AG04449 (cell line): ENCODE measurements around the gene SH2D4B.

Experiments
- CTCF ChIA-PET: fragments of 350-600 bp; formaldehyde crosslinking; extraction: SDS; loops from one replicate; lab custom pipeline; 2021; ENCODE audit warnings: antibody characterized with exemption; lab: Yijun Ruan, JAX
- POLR2A ChIA-PET: fragments of 400-600, 350-600 bp; formaldehyde crosslinking; extraction: SDS; loops from one replicate; lab custom pipeline; 2020; ENCODE audit warnings: antibody characterized with exemption, inconsistent platforms; lab: Yijun Ruan, JAX
- DNase-seq: peaks from one replicate; pipeline ENCODE4 v3.0.0-alpha.2; 2010; ENCODE audit warnings: low read depth, low spot score
- H3K4me3 ChIP-seq: 2 replicates; pipeline ENCODE4 v1.5.1; 2011; ENCODE audit warnings: low read depth, mild to moderate bottlenecking, control low read depth, low read length
- TF ChIP-seq, protein P1 (sequence below): IDR thresholded peaks from one replicate; pipeline ENCODE4 v1.5.1; 2011; ENCODE audit warnings: mild to moderate bottlenecking, moderate library complexity, low read length, control low read depth, inconsistent platforms; ENCODE audit not compliant: insufficient read depth; ENCODE audit errors: missing control alignments

Gene SH2D4B

DNA sequence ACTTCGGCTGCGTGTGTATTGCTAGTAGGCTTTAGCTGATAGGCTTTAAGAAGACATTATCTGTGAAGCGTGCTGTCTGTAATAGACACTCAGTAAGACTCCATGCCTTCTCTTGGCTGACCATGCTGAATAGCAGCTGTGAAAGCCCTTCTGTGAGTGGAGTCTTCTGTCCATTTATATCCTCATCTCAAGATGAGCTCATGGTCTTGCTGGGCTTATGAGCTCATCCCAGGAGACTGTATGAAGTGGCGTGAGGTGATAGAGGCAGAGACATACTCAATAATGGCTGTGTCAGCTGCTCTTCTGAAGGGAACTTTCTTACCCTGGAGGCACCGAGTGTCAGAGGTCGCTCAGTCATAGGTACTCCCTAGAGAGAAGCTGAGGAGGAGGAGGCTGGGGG is 111.5 kb downstream of the SH2D4B start:
- POLR2A ChIA-PET: no interaction called here
- no peak overlapping the region for H3K4me3 ChIP-seq
- TF ChIP-seq, protein P1, sequence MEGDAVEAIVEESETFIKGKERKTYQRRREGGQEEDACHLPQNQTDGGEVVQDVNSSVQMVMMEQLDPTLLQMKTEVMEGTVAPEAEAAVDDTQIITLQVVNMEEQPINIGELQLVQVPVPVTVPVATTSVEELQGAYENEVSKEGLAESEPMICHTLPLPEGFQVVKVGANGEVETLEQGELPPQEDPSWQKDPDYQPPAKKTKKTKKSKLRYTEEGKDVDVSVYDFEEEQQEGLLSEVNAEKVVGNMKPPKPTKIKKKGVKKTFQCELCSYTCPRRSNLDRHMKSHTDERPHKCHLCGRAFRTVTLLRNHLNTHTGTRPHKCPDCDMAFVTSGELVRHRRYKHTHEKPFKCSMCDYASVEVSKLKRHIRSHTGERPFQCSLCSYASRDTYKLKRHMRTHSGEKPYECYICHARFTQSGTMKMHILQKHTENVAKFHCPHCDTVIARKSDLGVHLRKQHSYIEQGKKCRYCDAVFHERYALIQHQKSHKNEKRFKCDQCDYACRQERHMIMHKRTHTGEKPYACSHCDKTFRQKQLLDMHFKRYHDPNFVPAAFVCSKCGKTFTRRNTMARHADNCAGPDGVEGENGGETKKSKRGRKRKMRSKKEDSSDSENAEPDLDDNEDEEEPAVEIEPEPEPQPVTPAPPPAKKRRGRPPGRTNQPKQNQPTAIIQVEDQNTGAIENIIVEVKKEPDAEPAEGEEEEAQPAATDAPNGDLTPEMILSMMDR: no peak
- CTCF ChIA-PET: interaction anchor here (1.2 kb wide), 1 partner anchor 14 kb away, joined by 3 read pairs; no protein-coding TSS in a partner anchor
- no peak for DNase-seq

DNA sequence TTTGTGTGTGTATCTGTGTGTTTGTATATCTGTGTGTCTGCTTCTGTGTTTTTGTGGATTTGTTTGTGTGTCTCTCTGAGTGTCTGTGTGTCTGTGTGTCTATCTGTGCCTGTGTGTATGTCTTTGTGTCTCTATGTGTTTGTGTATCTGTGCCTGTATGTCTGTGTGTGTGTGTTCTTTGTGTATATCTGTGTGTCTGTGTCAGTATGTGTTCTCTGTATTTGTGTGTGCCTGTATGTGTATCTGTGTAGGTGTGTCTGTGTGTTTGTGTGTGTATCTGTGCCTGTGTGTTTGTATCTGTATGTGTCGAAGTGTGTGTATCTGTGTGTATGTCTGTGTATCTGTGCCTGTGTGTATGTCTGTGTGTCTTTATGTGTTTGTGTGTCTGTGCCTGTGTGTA is 118.2 kb downstream of the SH2D4B start:
- POLR2A ChIA-PET: no interaction called here
- CTCF ChIA-PET: no interaction called here
- no peak overlapping the region for H3K4me3 ChIP-seq
- TF ChIP-seq, protein P1: no peak
- DNase-seq: no peak

DNA sequence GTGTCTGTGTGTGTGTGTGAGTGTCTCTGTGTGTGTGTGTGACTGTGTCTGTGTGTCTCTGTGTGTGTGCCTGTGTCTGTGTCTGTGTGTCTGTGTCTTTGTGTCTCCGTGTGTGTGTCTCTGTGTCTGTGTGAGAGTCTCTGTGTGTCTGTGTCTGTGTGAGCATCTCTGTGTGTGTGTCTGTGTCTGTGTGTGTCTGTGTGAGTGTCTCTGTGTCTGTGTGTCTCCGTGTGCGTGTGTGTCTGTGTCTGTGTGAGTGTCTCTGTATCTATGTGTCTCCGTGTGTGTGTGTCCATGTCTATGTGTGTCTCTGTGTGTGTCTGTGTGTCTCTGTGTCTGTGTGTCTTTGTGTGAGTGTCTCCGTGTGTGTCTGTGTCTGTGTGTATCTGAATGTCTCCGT is 120.4 kb downstream of the SH2D4B start:
- ChIA-PET POLR2A (no interaction called here), CTCF (no interaction called here)
- TF ChIP-seq, protein P1: no peak

DNA sequence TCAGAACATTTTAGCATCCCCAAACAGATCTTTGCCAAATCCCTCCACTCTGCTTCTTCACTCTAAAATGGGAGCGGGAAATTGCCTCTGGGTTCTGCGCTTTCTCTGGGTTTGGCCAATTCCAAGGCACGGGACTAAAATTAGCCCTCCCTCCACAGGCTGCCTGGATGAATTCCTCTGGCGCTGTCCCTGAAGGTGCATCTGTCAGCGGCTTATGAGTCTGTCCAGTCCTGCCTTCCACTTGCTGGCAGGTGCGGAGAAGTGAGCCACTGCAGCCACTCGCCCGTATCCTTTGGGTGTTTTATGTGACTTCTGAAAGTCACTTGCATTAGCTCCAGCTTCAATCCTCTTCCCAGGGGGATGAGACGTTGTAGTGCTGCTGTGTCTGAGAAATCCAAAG is 121.6 kb downstream of the SH2D4B start:
- no peak for DNase-seq
- ChIA-PET POLR2A (no interaction called here), CTCF (no interaction called here)
- TF ChIP-seq, protein P1: no peak
- H3K4me3 ChIP-seq: no peak overlapping the region

More for the DNA sequence above, 120.4 kb downstream of the SH2D4B start:
- no peak overlapping the region for H3K4me3 ChIP-seq
- no peak for DNase-seq

DNA sequence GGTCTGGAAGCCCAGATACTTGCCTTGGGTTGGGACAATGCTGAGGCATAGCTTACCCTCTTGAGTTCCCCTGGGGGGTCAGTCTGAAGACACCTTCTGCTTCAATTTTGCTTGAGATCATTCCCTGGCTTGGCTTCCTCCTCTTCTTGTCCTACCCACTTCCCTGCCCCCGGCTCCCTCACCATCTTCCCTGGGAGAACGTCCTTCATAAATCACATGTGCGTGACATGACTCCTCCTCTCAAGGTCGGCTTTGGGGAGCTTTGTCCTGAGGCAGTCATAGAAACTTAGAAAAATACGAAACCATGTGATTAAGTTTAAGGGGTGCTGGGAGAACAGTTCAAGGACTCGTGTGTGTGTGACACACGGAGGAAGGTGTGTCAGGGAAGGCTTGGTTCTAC is 122.6 kb downstream of the SH2D4B start:
- ChIA-PET CTCF (interaction anchor here (0.8 to 5.3 kb wide), 4 partner anchors 8 to 40 kb away, joined by 3 to 62 read pairs (median 30); no protein-coding TSS in a partner anchor), POLR2A (no interaction called here)
- TF ChIP-seq, protein P1: no peak
- DNase-seq: no peak
- H3K4me3 ChIP-seq: no peak overlapping the region

DNA sequence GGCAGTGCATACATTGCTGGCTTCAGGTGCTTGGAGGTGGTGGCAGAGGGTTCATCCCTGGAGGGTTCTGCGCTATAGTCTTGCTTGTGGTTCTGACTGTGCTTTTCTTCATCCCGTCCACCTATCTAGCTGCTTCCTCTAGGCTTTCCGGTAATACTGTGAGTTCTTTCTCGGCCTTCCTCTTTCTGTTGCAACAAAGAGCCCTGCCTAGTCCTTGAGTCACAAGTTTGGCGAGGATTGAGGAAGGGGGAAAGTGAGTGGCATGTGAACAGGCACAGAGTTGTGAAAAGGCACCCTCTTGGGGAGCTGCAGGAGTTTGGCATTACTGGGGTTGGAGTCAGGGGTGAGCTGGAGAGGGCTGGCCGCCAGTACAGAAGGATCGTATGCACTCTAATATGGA is 123.0 kb downstream of the SH2D4B start:
- ChIA-PET POLR2A (no interaction called here), CTCF (interaction anchor here (1.0 to 5.3 kb wide), 6 partner anchors 9 to 217 kb away, joined by 3 to 62 read pairs (median 28); no protein-coding TSS in a partner anchor)
- no peak overlapping the region for H3K4me3 ChIP-seq
- no peak for DNase-seq
- TF ChIP-seq, protein P1: no peak
